HG03565 (cell line): Measurements from ENCODE around the gene LY6G6D.
"Not testable (repeated sequence)": the region's sequence is repeated elsewhere in the genome, so short reads cannot be mapped to it uniquely, and the experiment has no call there.

Experiments
- ATAC-seq: cut with Tn5 transposase; IDR thresholded peaks from one replicate; pipeline ENCODE4 v1.9.1; 2021; ENCODE audit warnings: mild to moderate bottlenecking, moderate library complexity; ENCODE audit not compliant: unreplicated experiment

The LY6G6D gene

GRCh38 chr6:31691564-31692108, 23.5 kb upstream of the LY6G6D start:
- no peak for ATAC-seq

- ATAC-seq = no peak
These were observed 22.8 kb upstream of the LY6G6D start for GRCh38 chr6:31692353-31692752.

DNA sequence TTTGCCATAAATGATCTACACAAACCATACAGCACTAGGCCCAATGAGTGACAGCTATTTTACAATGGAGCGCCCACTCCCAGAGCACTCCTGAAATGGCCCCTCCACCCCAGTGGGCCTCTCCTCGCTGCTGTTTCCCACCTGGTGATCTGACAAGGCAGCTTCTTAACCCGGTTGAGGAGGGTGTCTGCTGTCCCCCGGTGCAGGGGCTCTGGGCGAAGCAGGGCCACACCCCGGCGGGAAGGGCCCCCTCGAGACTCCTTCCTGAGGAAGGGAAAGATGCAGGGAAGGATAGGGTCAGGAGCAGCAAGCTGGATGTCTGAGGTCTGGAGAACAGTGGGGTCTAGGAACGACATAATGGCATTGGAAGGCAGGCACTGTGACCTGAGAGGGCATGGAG, 22.3 kb upstream of the LY6G6D start:
- ATAC-seq = no peak

DNA sequence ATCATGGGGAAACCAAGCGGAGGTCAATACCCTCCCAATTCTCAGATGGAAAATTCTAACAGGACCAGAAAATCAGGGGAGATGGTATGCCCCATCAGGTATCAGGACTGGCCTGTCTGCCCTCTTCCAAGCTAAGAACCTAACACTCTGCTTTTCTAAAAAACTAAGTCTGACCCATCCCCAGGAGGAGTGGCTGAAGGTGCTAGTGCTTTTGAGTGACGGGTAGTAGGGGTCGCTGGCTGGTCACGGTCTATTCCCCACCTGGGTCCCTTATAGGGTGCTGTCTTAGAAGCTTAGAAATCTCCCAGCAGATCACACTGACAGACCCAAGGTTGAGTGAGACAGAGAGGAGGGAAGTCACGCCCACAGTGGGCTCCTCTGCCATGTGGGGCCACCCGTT, 21.6 kb upstream of the LY6G6D start:
- ATAC-seq = no peak

DNA sequence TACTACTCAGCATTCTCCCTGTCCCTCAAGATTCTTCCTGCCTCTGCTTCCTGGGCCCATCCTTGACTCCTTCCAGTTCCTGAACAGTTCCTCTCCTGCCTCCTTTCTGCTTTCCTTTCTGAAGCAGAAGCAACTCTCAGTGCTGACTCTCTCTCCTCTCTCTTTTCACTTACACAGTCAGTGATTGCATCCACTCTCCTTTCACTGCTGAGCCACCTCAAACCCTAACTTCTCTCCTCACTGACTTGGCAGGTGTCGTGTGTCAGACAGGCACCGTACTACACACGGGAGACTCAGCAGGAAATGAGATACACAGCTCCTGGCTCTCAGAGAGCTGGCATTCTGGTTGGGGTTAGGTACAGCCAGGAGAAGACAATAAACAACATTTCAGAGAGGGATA, 17.6 kb upstream of the LY6G6D start:
- ATAC-seq = no peak

DNA sequence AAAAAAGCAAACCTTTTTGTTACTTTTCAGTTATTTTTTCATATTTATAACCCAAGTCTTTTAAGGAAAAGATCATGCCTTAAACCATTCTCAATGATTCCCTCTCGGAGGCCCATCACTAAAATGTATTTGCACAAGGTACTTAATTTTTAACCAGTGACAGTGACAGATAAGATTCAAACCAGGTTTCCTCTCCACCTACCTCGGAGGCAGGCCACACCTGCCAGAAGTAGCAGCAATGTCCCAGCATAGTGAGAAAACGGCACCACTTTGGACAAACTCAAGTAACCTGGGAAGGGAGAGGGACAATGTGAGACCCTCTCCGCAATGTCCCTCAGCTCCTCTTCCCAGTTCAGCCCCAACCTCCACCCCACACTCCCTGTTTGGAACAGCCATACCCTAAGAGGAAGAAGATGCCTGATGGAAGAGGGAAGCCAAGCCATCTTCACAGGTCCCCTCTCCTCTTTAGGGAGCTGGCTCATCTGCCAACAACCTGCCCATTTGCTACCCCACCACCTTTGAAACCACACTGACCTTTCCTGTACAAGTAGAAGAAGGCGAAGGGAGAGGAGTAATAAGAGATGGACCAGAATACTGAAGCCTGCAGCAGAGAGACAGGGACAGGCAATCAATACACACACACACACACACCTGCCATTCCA, 14.3 kb upstream of the LY6G6D start:
- ATAC-seq = no peak

DNA sequence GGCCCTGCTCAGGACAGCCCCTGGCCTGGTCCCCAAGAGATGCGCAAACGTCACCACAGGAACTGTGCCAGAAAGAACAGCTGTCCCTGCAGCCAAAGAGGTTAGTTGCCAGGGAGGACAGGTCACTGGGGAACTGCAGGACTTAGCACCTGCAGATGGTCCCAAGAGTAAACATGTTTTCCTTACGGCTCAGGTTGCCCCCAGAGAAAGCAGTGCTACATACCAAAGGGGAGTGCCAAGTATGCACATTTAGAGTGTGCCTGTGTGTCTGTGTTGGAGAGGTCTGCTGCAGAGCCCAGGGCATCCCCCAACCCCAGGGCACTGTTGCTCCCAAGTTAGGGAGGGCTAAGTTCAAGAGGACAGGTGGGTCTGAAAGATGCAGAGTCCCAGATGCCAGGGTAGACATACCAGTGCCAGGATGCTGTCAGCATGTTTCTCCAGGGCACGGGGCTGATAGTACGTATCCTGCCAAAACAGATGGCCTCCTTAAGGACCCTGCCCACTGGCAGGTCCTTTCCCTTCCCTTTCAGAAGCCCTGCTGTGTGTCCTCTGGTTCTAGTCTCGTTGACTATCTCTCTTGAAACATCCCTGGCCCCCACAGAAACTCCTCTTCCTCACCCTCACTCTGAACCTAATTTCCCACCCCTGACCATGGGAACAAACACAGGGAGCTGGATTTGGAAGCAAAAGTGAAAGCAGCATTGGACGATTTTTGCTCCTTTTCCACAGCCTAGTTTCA, 13.3 kb upstream of the LY6G6D start:
- ATAC-seq = no peak

GRCh38 chr6:31702405-31702818, 12.7 kb upstream of the LY6G6D start:
- ATAC-seq = no peak

DNA sequence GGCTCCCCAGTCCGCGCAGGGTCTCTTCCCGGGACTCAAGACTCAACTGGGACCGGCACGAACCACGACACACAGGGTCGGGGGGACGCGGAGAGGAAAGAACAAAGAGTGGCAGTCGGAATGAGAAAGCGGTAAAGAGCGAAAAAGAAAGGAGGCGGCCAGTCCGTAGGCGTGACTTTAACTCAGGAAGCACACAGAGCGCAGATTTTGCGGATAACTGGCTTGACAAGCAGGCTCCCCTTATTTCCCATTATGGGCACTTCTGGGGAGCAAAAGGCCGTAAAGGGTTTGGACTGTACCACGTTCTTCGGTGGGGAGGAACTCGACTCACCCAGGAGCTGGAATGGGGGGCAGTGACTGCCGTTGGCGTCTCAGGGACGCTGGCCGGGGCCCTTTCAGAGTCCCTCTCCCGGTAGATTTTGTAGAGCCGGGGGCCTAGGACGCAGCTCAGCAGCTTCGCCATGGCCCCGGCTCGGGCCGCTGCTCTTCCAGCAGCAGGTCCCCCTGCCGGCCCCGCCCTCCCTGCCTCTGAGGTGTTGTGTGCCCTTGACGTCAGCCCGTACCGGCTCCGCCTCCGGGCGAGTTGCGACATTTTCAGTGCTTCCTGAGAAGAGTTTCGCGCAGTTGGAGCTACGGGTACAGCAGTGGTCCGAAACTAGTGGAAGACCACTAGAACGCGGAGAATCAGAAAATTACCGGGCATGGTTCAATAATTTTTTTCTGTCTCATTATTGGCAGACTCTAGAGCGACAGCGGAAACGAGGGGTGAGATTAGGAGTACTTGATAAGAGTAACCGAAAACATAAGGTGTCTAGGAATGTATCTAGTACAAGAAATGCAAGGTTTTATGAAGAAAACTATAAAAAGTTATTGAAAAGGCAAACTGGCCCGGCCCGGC, 12.1 kb upstream of the LY6G6D start, which contains the start of gene ABHD16A:
Gene ABHD16A, minus strand, starts transcription at position 506 of the 898 bp plus-strand sequence. Its CDS starts 43 bp downstream, at position 463.
- ATAC-seq = peak; percentile 80

GRCh38 chr6:31705931-31706330, 9.2 kb upstream of the LY6G6D start:
- ATAC-seq = no peak

GRCh38 chr6:31706599-31706998, 8.5 kb upstream of the LY6G6D start, which contains the start of gene LY6G6F:
Gene LY6G6F, plus strand, starts transcription at chr6:31706866. Its CDS starts 41 bp downstream, at chr6:31706907.
- no peak for ATAC-seq

DNA sequence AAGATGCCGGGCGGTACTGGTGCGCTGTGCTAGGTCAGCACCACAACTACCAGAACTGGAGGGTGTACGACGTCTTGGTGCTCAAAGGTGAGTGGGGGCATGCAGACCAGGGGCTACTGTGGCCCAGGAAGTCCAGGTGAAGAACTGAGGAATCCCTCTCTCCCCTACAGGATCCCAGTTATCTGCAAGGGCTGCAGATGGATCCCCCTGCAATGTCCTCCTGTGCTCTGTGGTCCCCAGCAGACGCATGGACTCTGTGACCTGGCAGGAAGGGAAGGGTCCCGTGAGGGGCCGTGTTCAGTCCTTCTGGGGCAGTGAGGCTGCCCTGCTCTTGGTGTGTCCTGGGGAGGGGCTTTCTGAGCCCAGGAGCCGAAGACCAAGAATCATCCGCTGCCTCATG, 7.4 kb upstream of the LY6G6D start:
- no peak for ATAC-seq

- ATAC-seq = no peak
These were observed 6.9 kb upstream of the LY6G6D start for GRCh38 chr6:31708224-31708623.

DNA sequence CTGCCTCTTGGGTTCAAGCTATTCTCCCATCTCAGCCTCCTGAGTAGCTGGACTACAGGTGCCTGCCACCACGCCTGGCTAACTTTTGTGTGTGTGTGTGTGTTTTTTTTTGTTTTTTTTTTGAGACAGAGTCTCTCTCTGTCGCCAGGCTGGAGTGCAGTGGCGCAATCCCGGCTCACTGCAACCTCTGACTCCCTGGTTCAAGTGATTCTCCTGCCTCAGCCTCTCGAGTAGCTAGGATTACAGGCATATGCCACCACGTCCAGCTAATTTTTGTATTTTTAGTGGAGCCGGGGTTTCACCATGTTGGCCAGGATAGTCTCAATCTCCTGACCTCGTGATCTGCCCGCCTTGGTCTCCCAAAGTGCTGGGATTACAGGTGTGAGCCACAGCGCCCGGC, 6.0 kb upstream of the LY6G6D start:
- not testable (repeated sequence) for ATAC-seq

- ATAC-seq = no peak
These were observed 4.5 kb upstream of the LY6G6D start for GRCh38 chr6:31710523-31711219.

DNA sequence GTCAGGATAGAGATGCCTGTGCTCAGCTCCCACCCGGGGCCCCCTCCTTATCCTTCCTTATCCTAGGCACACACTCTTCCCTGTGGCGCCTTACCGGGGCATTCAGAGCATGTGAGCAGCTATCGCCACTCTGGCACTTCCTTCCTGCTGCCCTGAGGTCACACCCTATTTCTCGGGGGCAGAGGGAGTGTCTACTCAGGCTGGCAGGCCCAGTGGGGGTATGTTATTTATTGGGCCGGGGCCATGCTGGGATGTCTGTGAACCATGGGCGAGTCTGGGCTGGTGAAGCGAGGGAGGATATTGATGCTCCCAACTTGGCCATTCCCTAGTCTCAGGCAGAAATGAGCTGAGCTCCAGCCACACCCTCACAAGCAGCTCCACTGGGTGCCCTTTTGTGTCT, 3.9 kb upstream of the LY6G6D start:
- no peak for ATAC-seq

GRCh38 chr6:31712296-31712695, 2.9 kb upstream of the LY6G6D start:
- no peak for ATAC-seq

DNA sequence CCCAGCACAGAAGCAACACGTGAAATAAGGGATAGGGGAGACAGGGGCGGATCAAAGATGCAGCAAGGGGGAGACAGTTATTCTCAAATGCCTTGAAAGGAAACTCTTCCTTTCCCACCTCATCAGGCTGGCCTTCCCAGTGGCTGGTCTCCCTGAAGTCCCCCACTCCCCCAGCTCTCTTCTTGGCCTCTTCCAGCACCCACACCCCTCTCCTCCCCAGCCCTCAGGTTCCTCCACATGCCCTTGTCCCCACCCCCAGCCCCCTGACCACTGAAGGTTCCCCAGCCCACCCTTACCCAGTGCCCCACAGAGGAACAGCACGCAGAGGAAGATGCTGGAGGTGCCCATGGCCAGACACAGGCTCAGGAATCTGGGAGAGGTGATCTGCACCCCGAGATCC, 1.7 kb upstream of the LY6G6D start:
- ATAC-seq = no peak

DNA sequence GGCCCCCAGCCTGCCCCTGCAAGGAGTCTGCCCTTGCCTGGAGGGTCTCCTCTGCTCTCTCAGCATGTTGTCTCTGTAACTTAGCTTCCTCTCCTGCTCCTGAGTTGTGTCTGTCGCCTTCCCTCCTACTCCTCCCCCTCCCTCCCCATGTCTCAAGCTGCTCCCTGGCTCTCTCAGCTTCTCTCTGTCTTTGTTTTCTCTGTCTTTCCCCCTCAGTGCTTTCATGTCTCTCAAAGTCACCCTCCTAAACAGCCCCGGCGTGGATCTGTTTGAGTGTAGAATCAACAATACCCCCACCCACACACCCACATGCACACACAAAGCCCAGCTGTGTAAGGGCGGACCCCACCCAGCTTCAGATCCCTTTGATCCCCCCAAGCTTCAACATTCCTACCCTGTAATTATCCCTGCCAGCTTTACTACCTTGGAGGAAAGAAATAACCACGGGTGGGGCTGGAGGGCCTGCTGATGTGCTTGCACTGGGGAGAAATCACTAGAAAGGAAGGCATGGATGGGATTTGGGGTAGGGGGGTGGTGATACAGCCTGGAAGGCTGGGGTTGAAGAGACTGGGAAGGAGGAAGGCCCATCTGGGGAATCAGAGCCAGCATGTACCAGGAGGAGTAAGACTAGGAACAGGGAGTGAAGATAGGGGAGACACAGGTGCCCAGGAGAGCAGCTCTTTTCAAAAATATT, 1.0 kb upstream of the LY6G6D start:
- ATAC-seq = no peak
